Right lobe of liver (tissue), 4 donors: ENCODE results near the gene GPC5.
"Not testable (repeated sequence)": the region's sequence is repeated elsewhere in the genome, so short reads cannot be mapped to it uniquely, and the experiment has no call there.

Source experiments
- CTCF ChIP-seq, 4 donors: fragments of 200-600 bp in 3 of 4; fragments of 450-650 bp in 1 of 4; IDR thresholded peaks; one replicate each; pipeline versions ENCODE4 v1.5.1 to v1.8.0; 2016 to 2022; ENCODE audit warnings: antibody characterized with exemption in 4 of 4, mild to moderate bottlenecking in 2 of 4
- POLR2A ChIP-seq: fragments of 450-650 bp; IDR thresholded peaks from one replicate; pipeline ENCODE4 v1.6.1; 2017; ENCODE audit warnings: antibody characterized with exemption, mild to moderate bottlenecking
- donor health status: DM: no; HTN: no; CAD: no.
- donor health status: DM: no; HTN: no; CAD: no.
- donor health status: DM: no; HTN: yes; CAD: no.

GRCh38 chr13:92296154-92296671 is 897.8 kb downstream of the GPC5 start:
- TF ChIP-seq CTCF (IDR thresholded peaks at IDR 0.05); POLR2A: not testable (repeated sequence)
